Psoas muscle (tissue), 8 donors: ENCODE results near the gene HOXA5. TPM values are rescaled to one million over a fixed set of nuclear protein-coding genes. Genes with fewer than 3 reads are reported as not detected.

ENCODE experiments used
- ATAC-seq, 4 donors: fragments of 200-7000 bp; cut with Tn5 transposase; one replicate each; pipeline ENCODE4 v1.9.1; 2020; ENCODE audit warnings: moderate library complexity in 3 of 4, mild to moderate bottlenecking in 2 of 4
- DNase-seq, 2 donors: peaks; one replicate each; pipeline ENCODE4 v3.0.0-alpha.2; 2020
- H3K27ac ChIP-seq: fragments of 200-600 bp; one replicate; pipeline ENCODE4 v1.8.0; 2022
- H3K27me3 ChIP-seq, 3 donors: fragments of 200-600 bp in 1 of 3; one replicate each; pipeline versions ENCODE4 v1.6.1 to v1.8.0; 2013 to 2022; ENCODE audit warnings: low read length in 2 of 3, mild to moderate bottlenecking in 2 of 3, moderate library complexity in 1 of 3; ENCODE audit not compliant: insufficient read depth in 3 of 3
- H3K36me3 ChIP-seq, 2 donors: fragments of 200-600 bp in 1 of 2; one replicate each; pipeline versions ENCODE4 v1.6.1 to v1.8.0; 2013 to 2022; ENCODE audit warnings: low read depth in 1 of 2, mild to moderate bottlenecking in 1 of 2, moderate library complexity in 1 of 2; ENCODE audit not compliant: insufficient read depth in 1 of 2
- H3K4me1 ChIP-seq: fragments of 200-600 bp; one replicate; pipeline ENCODE4 v1.8.0; 2022
- H3K4me3 ChIP-seq: fragments of 200-600 bp; one replicate; pipeline ENCODE4 v1.8.0; 2022; ENCODE audit warnings: mild to moderate bottlenecking
- H3K9me3 ChIP-seq: fragments of 200-600 bp; one replicate; pipeline ENCODE4 v1.8.0; 2022
- CTCF ChIP-seq: fragments of 200-600 bp; IDR thresholded peaks from one replicate; pipeline ENCODE4 v1.8.0; 2022; ENCODE audit warnings: antibody characterized with exemption
- WGBS, 3 donors: extraction: QIAGEN DNeasy Blood & Tissue Kit; methylation state at CpG; one replicate each; pipeline versions ENCODE4 v1.1.6 to v1.1.7; 2013; 5-methylcytosine and 5-hydroxymethylcytosine counted together
- intact Hi-C, 2 donors: fragments of 100-400 bp; cut with DNase I; formaldehyde crosslinking; loops; one replicate each; pipeline versions ENCODE4 v1.11.0 to v1.14.2; 2022
- polyA plus RNA-seq, 3 donors: library from polyadenylated mRNA; stranded (reverse); fragments of 200-250 nt; gene quantifications; one replicate each; pipeline ENCODE4 v1.2.3, GENCODE V29; 2013
- total RNA-seq, 4 donors: library from RNA; stranded (reverse); fragmentation: NEBNext Ultra II Directional in 2 of 4; extraction: Animal tissue kit (Norgen Biotek cat#: 25700) in 2 of 4; gene quantifications; one replicate each; pipeline versions ENCODE4 v1.2.1 to v1.2.4, GENCODE V29; 2021 to 2023
- donor health status: healthy with polysubstance abuse.
- donor health status: DM: no; HTN: no; CAD: no; lungs with moderate emphysema.
- donor health status: Bipolar disorder and iron deficiency.
- donor health status: healthy.
- donor health status: DM: yes; HTN: yes; CAD: no.
- donor health status: DM: no; HTN: no; CAD: no.
- donor health status: DM: no; HTN: no; CAD: no.
- donor health status: DM: yes; HTN: yes; CAD: no.

HOXA5 gene
- total and polyA plus RNA-seq, 7 donors, result 2.6 to 18.8 (median 6.6) TPM

- no peak for TF ChIP-seq CTCF
- H3K27me3 ChIP-seq, result no peaks in the 10 kb centered on the region
- DNase-seq (peak in 1 of 2 donors; percentile 26), ATAC-seq (no peak)
- WGBS, 3 donors, result 82 to 85% (median 84%) methylated on average over 27 of the region's 27 CpGs
- peaks cover 25% of the 10 kb centered on the region for H3K4me1 ChIP-seq
- no peaks in the 10 kb centered on the region for H3K9me3 ChIP-seq
- intact Hi-C loops, result loop anchor here (2.0 to 10.0 kb wide), 11 partner anchors 307 to 1595 kb away; partner anchors contain the start of genes CBX3 (in 2 of the 2) and HNRNPA2B1 (in 2 of the 2)
- no peaks in the 10 kb centered on the region for H3K36me3 ChIP-seq
- peak overlapping the region; percentile 79 for H3K4me3 ChIP-seq
- H3K27ac ChIP-seq, result peak overlapping the region; percentile 86
Measured at GRCh38 chr7:27159266-27160144, 16.0 kb upstream of the HOXA5 start.

GRCh38 chr7:27158436-27159265 lies 15.2 kb upstream of the HOXA5 start:
- Histone ChIP-seq H3K27ac (peak overlapping the region; percentile 49), H3K4me1 (peaks cover 20% of the 10 kb centered on the region), H3K4me3 (no peak overlapping the region), H3K27me3 (no peaks in the 10 kb centered on the region), H3K36me3 (no peaks in the 10 kb centered on the region), H3K9me3 (no peaks in the 10 kb centered on the region)
- no peak for TF ChIP-seq CTCF
- intact Hi-C loops, result loop anchor here (5.0 to 10.0 kb wide), 2 partner anchors 956 to 1274 kb away; partner anchors contain the start of genes CBX3 (in 1 of the 2) and HNRNPA2B1 (in 1 of the 2)
- WGBS, 3 donors, result 73 to 88% (median 79%) methylated on average over 35 of the region's 35 CpGs
- ATAC-seq (no peak), DNase-seq (peak in 1 of 2 donors; percentile 52)

GRCh38 chr7:27157702-27158431 lies 14.4 kb upstream of the HOXA5 start:
- ATAC-seq, result no peak
- peak in 1 of 2 donors; percentile 49 for DNase-seq
- no peak for TF ChIP-seq CTCF
- intact Hi-C loops, result loop anchor here (5.0 to 10.0 kb wide), 2 partner anchors 956 to 1273 kb away; partner anchors contain the start of genes CBX3 (in 1 of the 2) and HNRNPA2B1 (in 1 of the 2)
- Histone ChIP-seq H3K27me3 (no peaks in the 10 kb centered on the region), H3K36me3 (no peaks in the 10 kb centered on the region), H3K9me3 (no peaks in the 10 kb centered on the region), H3K4me1 (peaks cover 14% of the 10 kb centered on the region), H3K27ac (peak overlapping the region; percentile 91), H3K4me3 (no peak overlapping the region)
- WGBS, 3 donors, result 86 to 90% (median 88%) methylated on average over 29 to 30 of the region's 30 CpGs
